ENCODE measurements around the gene ABCB11. TPM values are rescaled to one million over a fixed set of nuclear protein-coding genes. Genes with fewer than 3 reads are reported as not detected.

Gene ABCB11
- total RNA-seq, 1 donor from 2014 or later, result not detected

- H3K27me3 Mint-ChIP-seq (ENCODE audit: unreplicated experiment), result peaks cover 2% of the 10 kb centered on the region
- no peaks in the 10 kb centered on the region for H3K36me3 Mint-ChIP-seq (ENCODE audit: unreplicated experiment)
- no peaks in the 10 kb centered on the region for H3K4me1 Mint-ChIP-seq (ENCODE audit: low read depth, unreplicated experiment)
- no peak for TF ChIP-seq CTCF (IDR thresholded peaks at IDR 0.05; ENCODE audit: partially characterized antibody, unreplicated experiment)
- no peak for DNase-seq
- H3K27ac Mint-ChIP-seq (ENCODE audit: unreplicated experiment), result no peak overlapping the region
- H3K9me3 Mint-ChIP-seq (ENCODE audit: unreplicated experiment), result peaks cover 2% of the 10 kb centered on the region
- no peak overlapping the region for H3K4me3 Mint-ChIP-seq (ENCODE audit: unreplicated experiment)
These were observed 3.9 kb upstream of the ABCB11 start for GRCh38 chr2:169034984-169035544.

GRCh38 chr2:169034256-169034655 is 3.1 kb upstream of the ABCB11 start:
- H3K4me1 Mint-ChIP-seq (ENCODE audit: low read depth, unreplicated experiment), result no peaks in the 10 kb centered on the region
- no peak overlapping the region for H3K4me3 Mint-ChIP-seq (ENCODE audit: unreplicated experiment)
- no peaks in the 10 kb centered on the region for H3K36me3 Mint-ChIP-seq (ENCODE audit: unreplicated experiment)
- no peaks in the 10 kb centered on the region for H3K27me3 Mint-ChIP-seq (ENCODE audit: unreplicated experiment)
- no peak for DNase-seq
- no peak overlapping the region for H3K27ac Mint-ChIP-seq (ENCODE audit: unreplicated experiment)
- TF ChIP-seq CTCF (IDR thresholded peaks at IDR 0.05; ENCODE audit: partially characterized antibody, unreplicated experiment), result no peak
- peaks cover 2% of the 10 kb centered on the region for H3K9me3 Mint-ChIP-seq (ENCODE audit: unreplicated experiment)

GRCh38 chr2:169029341-169029740 is 1.8 kb downstream of the ABCB11 start:
- H3K9me3 Mint-ChIP-seq (ENCODE audit: unreplicated experiment), result peaks cover 2% of the 10 kb centered on the region
- no peaks in the 10 kb centered on the region for H3K27me3 Mint-ChIP-seq (ENCODE audit: unreplicated experiment)
- DNase-seq, result no peak
- TF ChIP-seq CTCF (IDR thresholded peaks at IDR 0.05; ENCODE audit: partially characterized antibody, unreplicated experiment), result no peak
- H3K36me3 Mint-ChIP-seq (ENCODE audit: unreplicated experiment), result no peaks in the 10 kb centered on the region
- H3K4me3 Mint-ChIP-seq (ENCODE audit: unreplicated experiment), result no peak overlapping the region
- H3K27ac Mint-ChIP-seq (ENCODE audit: unreplicated experiment), result no peak overlapping the region
- H3K4me1 Mint-ChIP-seq (ENCODE audit: low read depth, unreplicated experiment), result no peaks in the 10 kb centered on the region

- Mint-ChIP-seq H3K27ac (ENCODE audit: unreplicated experiment) (no peak overlapping the region), H3K4me1 (ENCODE audit: low read depth, unreplicated experiment) (no peaks in the 10 kb centered on the region), H3K4me3 (ENCODE audit: unreplicated experiment) (no peak overlapping the region), H3K9me3 (ENCODE audit: unreplicated experiment) (no peaks in the 10 kb centered on the region), H3K27me3 (ENCODE audit: unreplicated experiment) (no peaks in the 10 kb centered on the region), H3K36me3 (ENCODE audit: unreplicated experiment) (no peaks in the 10 kb centered on the region)
- no peak for TF ChIP-seq CTCF (IDR thresholded peaks at IDR 0.05; ENCODE audit: partially characterized antibody, unreplicated experiment)
- DNase-seq, result no peak
These were observed 3.9 kb downstream of the ABCB11 start for GRCh38 chr2:169027234-169027633.

- H3K4me3 Mint-ChIP-seq (ENCODE audit: unreplicated experiment), result no peak overlapping the region
- no peak overlapping the region for H3K27ac Mint-ChIP-seq (ENCODE audit: unreplicated experiment)
- TF ChIP-seq CTCF (IDR thresholded peaks at IDR 0.05; ENCODE audit: partially characterized antibody, unreplicated experiment), result no peak
- H3K4me1 Mint-ChIP-seq (ENCODE audit: low read depth, unreplicated experiment), result no peaks in the 10 kb centered on the region
- no peak for DNase-seq
- no peaks in the 10 kb centered on the region for H3K27me3 Mint-ChIP-seq (ENCODE audit: unreplicated experiment)
- no peaks in the 10 kb centered on the region for H3K36me3 Mint-ChIP-seq (ENCODE audit: unreplicated experiment)
- no peaks in the 10 kb centered on the region for H3K9me3 Mint-ChIP-seq (ENCODE audit: unreplicated experiment)
These were observed 5.1 kb downstream of the ABCB11 start for GRCh38 chr2:169026056-169026455.
